Upper lobe of left lung (tissue), 6 donors: ENCODE measurements around the gene USP16. TPM values are rescaled to one million over a fixed set of nuclear protein-coding genes. Genes with fewer than 3 reads are reported as not detected.

Experiments used
- ATAC-seq, 2 donors: fragments of 200-7000 bp; cut with Tn5 transposase; one replicate each; pipeline ENCODE4 v1.9.1; 2022; ENCODE audit warnings: mild to moderate bottlenecking in 2 of 2, moderate library complexity in 2 of 2; ENCODE audit not compliant: low FRiP score in 2 of 2
- DNase-seq, 2 donors: peaks; one replicate each; pipeline ENCODE4 v3.0.0-alpha.2; 2019 to 2020
- H3K27ac ChIP-seq, 4 donors: fragments of 200-600 bp; sonication (generic); one replicate each; pipeline ENCODE4 v1.5.1; 2016 to 2019
- H3K27me3 ChIP-seq, 4 donors: fragments of 200-600 bp; sonication (generic); one replicate each; pipeline ENCODE4 v1.5.1; 2017 to 2019
- H3K36me3 ChIP-seq, 4 donors: fragments of 200-600 bp; sonication (generic); one replicate each; pipeline ENCODE4 v1.5.1; 2016 to 2019
- H3K4me1 ChIP-seq, 4 donors: fragments of 200-600 bp; sonication (generic); one replicate each; pipeline ENCODE4 v1.5.1; 2018 to 2019
- H3K4me3 ChIP-seq, 4 donors: fragments of 200-600 bp; sonication (generic); one replicate each; pipeline ENCODE4 v1.5.1; 2017 to 2019; ENCODE audit warnings: mild to moderate bottlenecking in 2 of 4, moderate library complexity in 1 of 4
- H3K9me3 ChIP-seq, 4 donors: fragments of 200-600 bp; sonication (generic); one replicate each; pipeline ENCODE4 v1.5.1; 2018 to 2019
- CTCF ChIP-seq, 6 experiments: fragments of 450-650 bp in 4 of 6; fragments of 200-600 bp in 2 of 6; sonication (generic) in 2 of 6; IDR thresholded peaks; one replicate each; pipeline ENCODE4 v1.5.1; 2016 to 2019; ENCODE audit warnings: antibody characterized with exemption in 6 of 6
- EP300 ChIP-seq, 4 donors: sonication (generic); formaldehyde crosslinking; IDR thresholded peaks; one replicate each; pipeline ENCODE4 v1.5.1; 2017; ENCODE audit warnings: antibody characterized with exemption in 4 of 4, control low read depth in 2 of 4
- POLR2A ChIP-seq, 4 donors: fragments of 450-650 bp; IDR thresholded peaks; one replicate each; pipeline ENCODE4 v1.5.1; 2016 to 2017; ENCODE audit warnings: antibody characterized with exemption in 4 of 4, mild to moderate bottlenecking in 2 of 4
- POLR2AphosphoS5 ChIP-seq, 2 donors: sonication (generic); formaldehyde crosslinking; IDR thresholded peaks; one replicate each; pipeline ENCODE4 v1.5.1; 2017; ENCODE audit warnings: antibody characterized with exemption in 2 of 2
- WGBS, 2 donors: methylation state at CpG; one replicate each; pipeline ENCODE4 v1.1.5; 2017 to 2018; 5-methylcytosine and 5-hydroxymethylcytosine counted together
- total RNA-seq, 6 donors: library from RNA; depleted of rRNA in 4 of 6; stranded (reverse); fragments of >200 nt in 4 of 6; gene quantifications; one replicate each; pipeline versions ENCODE4 v1.1.0 to v1.2.1, GENCODE V29; 2016 to 2021
- donor health status: DM: no; HTN: no; CAD: no; lungs with moderate emphysema.
- donor health status: DM: no; HTN: yes; CAD: no; lungs with severe emphysema.

Gene USP16
- 10 to 100 TPM; 23.0 to 50.0 (median 29.3) TPM for total RNA-seq

- ATAC-seq (peak; percentile 98 to 99), DNase-seq (peak; percentile 94 to 95)
- Histone ChIP-seq H3K4me1 (peaks cover 12 to 35% (median 19%) of the 10 kb centered on the region in 4 donors), H3K4me3 (peak within 1 kb of the TSS; percentile 65 to 79 (median 65)), H3K27ac (peak within 1 kb of the TSS; percentile 96 to 99 (median 98)), H3K36me3 (peaks cover 0 to 12% (median 3%) of the 10 kb centered on the region in 4 donors), H3K27me3 (no peaks in the 10 kb centered on the region), H3K9me3 (no peaks in the 10 kb centered on the region)
- TF ChIP-seq EP300 (IDR thresholded peaks at IDR 0.05) (peak in 1 of 4 donors; percentile 1), POLR2AphosphoS5 (IDR thresholded peaks at IDR 0.05) (peak; percentile 72 to 76), CTCF (IDR thresholded peaks at IDR 0.05) (peak; percentile 17 to 77 (median 35)), POLR2A (IDR thresholded peaks at IDR 0.05) (peak in 3 of 4 donors; percentile 42 to 82 (median 67))
- WGBS, 2 donors = 0 to 1% methylated on average over 27 to 42 of the region's 48 CpGs
These were observed at the start of gene USP16 for GRCh38 chr21:29024474-29025327. USP16 (plus strand) TSS chr21:29024668; CDS start chr21:29027914, 3,246 bp downstream.

GRCh38 chr21:28975397-28975796, 49.1 kb upstream of the USP16 start:
- DNase-seq (no peak), ATAC-seq (peak in 1 of 2 donors; percentile 56)
- peaks cover 11 to 72% (median 34%) of the 10 kb centered on the region in 4 donors for H3K36me3 ChIP-seq
- H3K27me3 ChIP-seq = no peaks in the 10 kb centered on the region
- H3K4me1 ChIP-seq = no peaks in the 10 kb centered on the region
- no peak overlapping the region for H3K27ac ChIP-seq
- TF ChIP-seq CTCF (IDR thresholded peaks at IDR 0.05) (no peak), POLR2AphosphoS5 (IDR thresholded peaks at IDR 0.05) (no peak), POLR2A (IDR thresholded peaks at IDR 0.05) (no peak), EP300 (IDR thresholded peaks at IDR 0.05) (no peak)
- 67 to 76% methylated on average over 3 of the region's 3 CpGs for WGBS, 2 donors
- no peaks in the 10 kb centered on the region for H3K9me3 ChIP-seq
- H3K4me3 ChIP-seq = no peak overlapping the region

GRCh38 chr21:28979092-28979491, 45.4 kb upstream of the USP16 start:
- no peak for ATAC-seq
- TF ChIP-seq CTCF (IDR thresholded peaks at IDR 0.05) = no peak
- no peak for TF ChIP-seq POLR2AphosphoS5 (IDR thresholded peaks at IDR 0.05)
- no peak for TF ChIP-seq EP300 (IDR thresholded peaks at IDR 0.05)
- TF ChIP-seq POLR2A (IDR thresholded peaks at IDR 0.05) = no peak
- Histone ChIP-seq H3K27ac (no peak overlapping the region), H3K27me3 (no peaks in the 10 kb centered on the region), H3K4me3 (no peak overlapping the region), H3K9me3 (no peaks in the 10 kb centered on the region), H3K36me3 (peaks cover 9 to 84% (median 43%) of the 10 kb centered on the region in 4 donors), H3K4me1 (no peaks in the 10 kb centered on the region)
- 94% methylated on average over 1 of the region's 1 CpG for WGBS, 2 donors
- no peak for DNase-seq

- WGBS, 2 donors = 67 to 83% methylated on average over 1 of the region's 1 CpG
- Histone ChIP-seq H3K36me3 (peaks cover 11 to 83% (median 42%) of the 10 kb centered on the region in 4 donors), H3K4me1 (no peaks in the 10 kb centered on the region), H3K27me3 (no peaks in the 10 kb centered on the region), H3K9me3 (no peaks in the 10 kb centered on the region), H3K4me3 (no peak overlapping the region), H3K27ac (no peak overlapping the region)
- TF ChIP-seq CTCF (IDR thresholded peaks at IDR 0.05) (no peak), POLR2AphosphoS5 (IDR thresholded peaks at IDR 0.05) (no peak), POLR2A (IDR thresholded peaks at IDR 0.05) (no peak), EP300 (IDR thresholded peaks at IDR 0.05) (no peak)
- ATAC-seq (no peak), DNase-seq (no peak)
These were observed 41.8 kb upstream of the USP16 start for GRCh38 chr21:28982637-28983036.
